H1 (cell line): ENCODE results near the gene SEC11A. TPM values are rescaled to one million over a fixed set of nuclear protein-coding genes. Genes with fewer than 3 reads are reported as not detected.
A peak's percentile ranks its signal among the peaks of the same experiment; 100 is the strongest.

ENCODE experiments used
- CHD7 ChIP-seq: fragments of 300-600 bp; sonication (generic); IDR thresholded peaks from 2 replicates; pipeline ENCODE4 v1.7.1; 2012; ENCODE audit warnings: low read length, moderate library complexity, mild to moderate bottlenecking, inconsistent platforms; ENCODE audit not compliant: insufficient replicate concordance
- CTBP2 ChIP-seq: IDR thresholded peaks from 2 replicates; pipeline ENCODE4 v1.7.0; 2011; ENCODE audit warnings: borderline replicate concordance, mild to moderate bottlenecking, moderate library complexity, mixed read lengths, low read length; ENCODE audit not compliant: insufficient read depth, insufficient read length
- EP300 ChIP-seq, 2 experiments: IDR thresholded peaks; 1 replicate in 1 of 2; 2 replicates in 1 of 2; pipeline ENCODE4 v1.6.1; 2011 to 2012; ENCODE audit warnings: low read depth in 2 of 2, low read length in 2 of 2, mild to moderate bottlenecking in 2 of 2, borderline replicate concordance in 1 of 2, inconsistent platforms in 1 of 2, moderate library complexity in 1 of 2
- HDAC6 ChIP-seq: IDR thresholded peaks from one replicate; pipeline ENCODE4 v1.7.1; 2012; ENCODE audit warnings: low read depth, mild to moderate bottlenecking, inconsistent platforms, low read length, moderate library complexity
- POLR2AphosphoS5 ChIP-seq: IDR thresholded peaks from 2 replicates; pipeline ENCODE4 v1.6.1; 2011; ENCODE audit warnings: low read depth, low read length
- RXRA ChIP-seq: IDR thresholded peaks from 2 replicates; pipeline ENCODE4 v1.6.1; 2011; ENCODE audit warnings: low read depth, mild to moderate bottlenecking, low read length, moderate library complexity; ENCODE audit not compliant: insufficient read depth
- SIN3A ChIP-seq, 2 experiments: IDR thresholded peaks in 1 of 2; conservative IDR thresholded peaks in 1 of 2; 2 replicates each; pipeline ENCODE4 v1.6.1; 2011 to 2012; ENCODE audit warnings: low read length in 2 of 2, improper control_type of control experiment in 1 of 2, low read depth in 1 of 2, mild to moderate bottlenecking in 1 of 2
- polyA plus RNA-seq, 7 experiments: library from polyadenylated mRNA; depleted of rRNA in 3 of 7; stranded (reverse) in 5 of 7; unstranded in 2 of 7; fragments of >200 nt in 5 of 7; fragments of 200-250 nt in 2 of 7; gene quantifications; 1 replicate in 5 of 7; 2 replicates in 1 of 7; 4 replicates in 1 of 7; pipeline versions ENCODE4 v1.2.1 to v1.2.3, GENCODE V29; 2011 to 2013; ENCODE audit warnings: missing spikeins in 2 of 7, mixed read lengths in 2 of 7
- total RNA-seq: library from RNA; stranded (reverse); fragmentation: NEBNext Ultra II Directional; extraction: Animal tissue kit (Norgen Biotek cat#: 25700); gene quantifications from 2 replicates; pipeline ENCODE4 v1.2.1, GENCODE V29; 2021
- TF ChIP-seq, protein P1 (sequence below): IDR thresholded peaks from 2 replicates; pipeline ENCODE4 v1.6.1; 2012; ENCODE audit warnings: inconsistent platforms

The SEC11A gene
- total and polyA plus RNA-seq, 2 of the 8 experiments (the other 6 are each of a cell fraction or from before 2014, with no cell fraction given) = 268 to 316 TPM

DNA sequence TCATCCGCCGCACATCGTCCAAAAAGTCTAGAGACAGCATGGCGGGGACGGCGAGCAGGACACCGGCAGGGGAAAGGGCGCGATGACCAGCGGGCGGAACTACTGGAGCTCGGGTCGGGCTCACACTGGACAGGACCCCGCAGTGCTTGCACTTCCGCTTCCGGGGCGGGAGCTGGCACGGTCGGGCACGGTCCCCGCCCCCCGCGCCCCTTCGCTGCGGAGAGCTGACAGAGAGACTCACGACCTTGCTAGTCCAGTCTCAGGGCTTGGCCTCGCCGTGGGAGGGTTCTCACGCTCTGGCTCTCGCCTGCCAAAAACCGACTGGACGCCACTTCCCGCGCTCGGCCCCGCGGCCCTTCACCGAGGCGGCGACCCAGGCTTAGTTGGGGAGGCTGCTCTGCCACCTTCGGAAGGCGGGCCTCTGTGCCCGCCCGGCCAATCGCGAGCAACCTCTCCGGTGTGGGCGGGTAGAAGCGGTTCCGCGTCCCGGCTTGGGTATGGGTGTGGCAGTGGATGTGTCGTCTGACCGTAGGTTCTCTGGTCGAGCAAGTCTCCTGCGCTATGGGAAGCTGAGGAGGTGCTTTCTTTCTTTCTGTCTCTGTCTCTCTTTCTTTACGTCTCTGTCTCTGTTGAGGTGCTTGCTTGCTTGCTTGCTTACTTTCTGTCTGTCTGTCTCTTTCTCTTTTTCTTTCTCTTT lies at the start of gene SEC11A (continued):
- TF ChIP-seq CHD7 (no peak), POLR2AphosphoS5 (peak; percentile 96), EP300 (IDR thresholded peaks at IDR 0.05; ENCODE audit: borderline replicate concordance in 1 of 2, low read depth in 2 of 2, low read length in 2 of 2) (no peak), SIN3A (conservative IDR thresholded peaks at IDR 0.05 in 1 of 2, IDR thresholded peaks at IDR 0.05 in 1 of 2; ENCODE audit: low read depth in 1 of 2, low read length in 2 of 2) (peak; percentile 59 to 86), CTBP2 (peak; percentile 37), HDAC6 (no peak), RXRA (no peak)
- TF ChIP-seq, protein P1, sequence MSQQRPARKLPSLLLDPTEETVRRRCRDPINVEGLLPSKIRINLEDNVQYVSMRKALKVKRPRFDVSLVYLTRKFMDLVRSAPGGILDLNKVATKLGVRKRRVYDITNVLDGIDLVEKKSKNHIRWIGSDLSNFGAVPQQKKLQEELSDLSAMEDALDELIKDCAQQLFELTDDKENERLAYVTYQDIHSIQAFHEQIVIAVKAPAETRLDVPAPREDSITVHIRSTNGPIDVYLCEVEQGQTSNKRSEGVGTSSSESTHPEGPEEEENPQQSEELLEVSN = peak; percentile 19; the same call in 1 of the 2 replicates
